ENCODE data around the gene FASTKD2.
"Not testable (repeated sequence)": the region's sequence is repeated elsewhere in the genome, so short reads cannot be mapped to it uniquely, and the experiment has no call there.

The FASTKD2 gene

GRCh38 chr2:206792645-206793044 lies 27.2 kb downstream of the FASTKD2 start:
- DNase-seq = no peak

GRCh38 chr2:206797376-206797775 lies 32.0 kb downstream of the FASTKD2 start:
- DNase-seq = no peak

- no peak for DNase-seq
Measured at GRCh38 chr2:206798000-206798399, 32.6 kb downstream of the FASTKD2 start.

- DNase-seq = no peak
Measured at GRCh38 chr2:206799083-206799482, 33.7 kb downstream of the FASTKD2 start.

GRCh38 chr2:206800506-206801417 lies 35.4 kb downstream of the FASTKD2 start:
- DNase-seq = no peak

GRCh38 chr2:206801418-206802189 lies 36.2 kb downstream of the FASTKD2 start:
- DNase-seq = no peak

GRCh38 chr2:206802654-206803514 lies 37.5 kb downstream of the FASTKD2 start:
- no peak for DNase-seq

- DNase-seq = no peak
Measured at GRCh38 chr2:206804326-206804725, 38.9 kb downstream of the FASTKD2 start.

GRCh38 chr2:206805887-206806607 lies 40.6 kb downstream of the FASTKD2 start:
- no peak for DNase-seq

- not testable (repeated sequence) for DNase-seq
Measured at GRCh38 chr2:206807624-206808023, 42.2 kb downstream of the FASTKD2 start.

- not testable (repeated sequence) for DNase-seq
Measured at GRCh38 chr2:206812471-206812870, 47.1 kb downstream of the FASTKD2 start.

GRCh38 chr2:206814498-206814897 lies 49.1 kb downstream of the FASTKD2 start:
- no peak for DNase-seq

GRCh38 chr2:206820807-206821206 lies 55.4 kb downstream of the FASTKD2 start:
- DNase-seq = no peak

- DNase-seq = no peak
Measured at GRCh38 chr2:206823178-206823577, 57.8 kb downstream of the FASTKD2 start.

GRCh38 chr2:206824087-206824618 lies 58.7 kb downstream of the FASTKD2 start:
- DNase-seq = no peak

GRCh38 chr2:206824993-206825392 lies 59.6 kb downstream of the FASTKD2 start:
- DNase-seq = no peak

- DNase-seq = no peak
Measured at GRCh38 chr2:206831442-206831995, 66.1 kb downstream of the FASTKD2 start.

- no peak for DNase-seq
Measured at GRCh38 chr2:206832873-206833272, 67.5 kb downstream of the FASTKD2 start.

GRCh38 chr2:206833291-206833690 lies 67.9 kb downstream of the FASTKD2 start:
- no peak for DNase-seq

- DNase-seq = no peak
Measured at GRCh38 chr2:206836722-206837121, 71.3 kb downstream of the FASTKD2 start.

- no peak for DNase-seq
Measured at GRCh38 chr2:206837775-206838174, 72.4 kb downstream of the FASTKD2 start.

GRCh38 chr2:206838690-206839089 lies 73.3 kb downstream of the FASTKD2 start:
- no peak for DNase-seq

All from activated CD4-positive, CD25-positive, alpha-beta regulatory T cell (primary cell).